CD4-positive, alpha-beta T cell (primary cell): ENCODE results near the gene BCKDHB. TPM values are rescaled to one million over a fixed set of nuclear protein-coding genes. Genes with fewer than 3 reads are reported as not detected.
"Not testable (repeated sequence)": the region's sequence is repeated elsewhere in the genome, so short reads cannot be mapped to it uniquely, and the experiment has no call there.

Experiments
- ATAC-seq: fragments of 200-7000 bp; cut with Tn5 transposase; one replicate; pipeline ENCODE4 v1.10.0; 2022; ENCODE audit warnings: mild to moderate bottlenecking; ENCODE audit not compliant: poor library complexity
- CTCF ChIA-PET: fragments of 350-600 bp; sonication (Branson Sonifier 250); formaldehyde crosslinking; loops from one replicate; lab custom pipeline; 2021; ENCODE audit warnings: antibody characterized with exemption, inconsistent platforms; lab: Charles Lee
- POLR2A ChIA-PET: fragments of 350-600 bp; sonication (Branson Sonifier 250); formaldehyde crosslinking; loops from one replicate; lab custom pipeline; 2021; ENCODE audit warnings: antibody characterized with exemption, inconsistent platforms; lab: Charles Lee
- DNase-seq, 14 experiments: peaks; one replicate each; pipeline ENCODE4 v3.0.0-alpha.2; 2013 to 2020; ENCODE audit warnings: mixed read lengths in 2 of 14
- H3K27ac ChIP-seq, 2 donors: one replicate each; pipeline versions ENCODE4 v1.5.1 to v1.7.0; 2013; ENCODE audit warnings: low read length in 2 of 2, low read depth in 1 of 2, mild to moderate bottlenecking in 1 of 2
- H3K27me3 ChIP-seq, 2 experiments: 1 replicate in 1 of 2; 2 replicates in 1 of 2; pipeline versions ENCODE4 v1.6.1 to v1.7.0; 2013; ENCODE audit warnings: low read length in 2 of 2, control low read depth in 1 of 2, mild to moderate bottlenecking in 1 of 2, moderate library complexity in 1 of 2; ENCODE audit not compliant: insufficient read depth in 2 of 2, control insufficient read depth in 1 of 2
- H3K36me3 ChIP-seq: one replicate; pipeline ENCODE4 v1.6.1; 2013; ENCODE audit warnings: low read length, control low read depth; ENCODE audit not compliant: insufficient read depth
- H3K4me1 ChIP-seq: one replicate; pipeline ENCODE4 v1.6.1; 2013; ENCODE audit warnings: low read length, control low read depth; ENCODE audit not compliant: insufficient read depth
- H3K4me3 ChIP-seq: one replicate; pipeline ENCODE4 v1.5.1; 2013; ENCODE audit warnings: mild to moderate bottlenecking, low read length, moderate library complexity
- H3K9me3 ChIP-seq, 2 experiments: 1 replicate in 1 of 2; 2 replicates in 1 of 2; pipeline versions ENCODE4 v1.6.1 to v1.7.0; 2013; ENCODE audit warnings: low read length in 2 of 2, mild to moderate bottlenecking in 2 of 2, control low read depth in 1 of 2, moderate library complexity in 1 of 2; ENCODE audit not compliant: control insufficient read depth in 1 of 2, insufficient read depth in 1 of 2
- H3K27ac Mint-ChIP-seq: one replicate; pipeline ENCODE4 v1.8.0; 2020; ENCODE audit warnings: mixed read lengths
- H3K27me3 Mint-ChIP-seq: one replicate; pipeline ENCODE4 v1.8.0; 2021; ENCODE audit warnings: mixed read lengths
- H3K36me3 Mint-ChIP-seq: one replicate; pipeline ENCODE4 v1.8.0; 2021; ENCODE audit warnings: low read depth, mixed read lengths
- H3K4me1 Mint-ChIP-seq: one replicate; pipeline ENCODE4 v1.8.0; 2021; ENCODE audit warnings: low read depth, mixed read lengths
- H3K4me3 Mint-ChIP-seq: one replicate; pipeline ENCODE4 v1.8.0; 2020; ENCODE audit warnings: mild to moderate bottlenecking, mixed read lengths
- H3K9me3 Mint-ChIP-seq: one replicate; pipeline ENCODE4 v1.8.0; 2020; ENCODE audit warnings: mixed read lengths
- intact Hi-C, 2 experiments: fragments of 100-400 bp; cut with DNase I in 1 of 2; cut with micrococcal nuclease in 1 of 2; formaldehyde crosslinking; loops; one replicate each; pipeline versions ENCODE4 v1.15.1 to v1.9.0; 2023 to 2025; cut with DNase I, micrococcal nuclease
- polyA plus RNA-seq, 2 donors: library from polyadenylated mRNA; unstranded; fragments of 120-200 nt; gene quantifications; one replicate each; pipeline ENCODE4 v1.2.1, GENCODE V29; 2013
- total RNA-seq, 174 experiments: library from RNA in 2 of 174; stranded (reverse) in 2 of 174; gene quantifications; one replicate each; pipeline ENCODE4 v1.2.3 and lab custom pipeline; 2021 to 2026
- TF ChIP-seq, protein P1 (sequence below): fragments of 200-600 bp; IDR thresholded peaks from one replicate; pipeline ENCODE4 v1.8.0; 2022; ENCODE audit warnings: antibody characterized with exemption, mild to moderate bottlenecking

Gene BCKDHB
- 1 to 10 TPM; 7.8 to 8.1 TPM for total RNA-seq
- 11.4 TPM for polyA plus RNA-seq (2013, experiment 1 of 2)
- polyA plus RNA-seq (2013, experiment 2 of 2) = 13.5 TPM
- 2.2 to 24.5 (median 15.2) reads per million in 172 experiments for total RNA-seq (lab: John Stamatoyannopoulos, UW)

DNA sequence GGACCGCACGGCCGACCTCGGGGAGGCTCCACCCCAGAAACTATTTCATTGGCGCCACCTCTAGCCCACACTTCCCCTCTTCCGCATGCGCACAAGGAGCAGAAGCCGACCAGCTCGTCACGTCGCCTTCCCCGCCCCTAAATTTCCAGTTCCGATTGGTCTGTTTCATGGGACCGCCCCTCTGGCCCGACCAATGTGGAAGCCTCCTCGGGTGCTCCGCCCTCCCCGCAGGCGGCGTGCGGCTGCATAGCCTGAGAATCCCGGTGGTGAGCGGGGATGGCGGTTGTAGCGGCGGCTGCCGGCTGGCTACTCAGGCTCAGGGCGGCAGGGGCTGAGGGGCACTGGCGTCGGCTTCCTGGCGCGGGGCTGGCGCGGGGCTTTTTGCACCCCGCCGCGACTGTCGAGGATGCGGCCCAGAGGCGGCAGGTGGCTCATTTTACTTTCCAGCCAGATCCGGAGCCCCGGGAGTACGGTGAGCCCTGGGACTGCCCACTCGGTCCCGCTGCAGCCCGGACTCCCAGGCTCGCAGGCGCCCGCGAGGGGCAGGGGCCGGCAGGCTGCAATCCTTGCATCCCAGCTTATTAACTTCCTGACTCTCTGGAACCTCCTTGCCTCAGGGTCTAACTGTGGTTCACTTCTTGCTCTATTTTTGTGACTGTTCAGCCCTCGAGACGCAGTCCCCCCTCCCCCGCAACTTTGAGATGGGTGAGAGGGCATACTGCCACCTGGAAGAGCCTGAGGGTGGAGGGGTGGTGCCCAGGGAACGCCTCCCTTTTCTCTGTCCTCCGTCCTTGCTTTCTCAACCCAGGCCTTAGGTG is at the start of gene BCKDHB:
TSS of gene BCKDHB (plus strand) at position 254 of the 818 bp plus-strand sequence. CDS start at position 277, 23 bp downstream.
- Histone ChIP-seq H3K27ac (peak within 1 kb of the TSS; percentile 23 to 30), H3K4me1 (peaks cover 9% of the 10 kb centered on the region), H3K9me3 (no peaks in the 10 kb centered on the region), H3K27me3 (no peaks in the 10 kb centered on the region), H3K36me3 (no peaks in the 10 kb centered on the region), H3K4me3 (peak within 1 kb of the TSS; percentile 80)
- ChIA-PET POLR2A (interaction anchor here (0.7 to 2.1 kb wide), 8 partner anchors 57 to 1646 kb away, joined by 3 to 26 read pairs (median 6); partner anchors contain the start of genes PHIP, TENT5A and TTK), CTCF (interaction anchor here (0.6 to 2.3 kb wide), 5 partner anchors 19 to 1647 kb away, joined by 3 to 11 read pairs (median 4); no protein-coding TSS in a partner anchor)
- TF ChIP-seq, protein P1, sequence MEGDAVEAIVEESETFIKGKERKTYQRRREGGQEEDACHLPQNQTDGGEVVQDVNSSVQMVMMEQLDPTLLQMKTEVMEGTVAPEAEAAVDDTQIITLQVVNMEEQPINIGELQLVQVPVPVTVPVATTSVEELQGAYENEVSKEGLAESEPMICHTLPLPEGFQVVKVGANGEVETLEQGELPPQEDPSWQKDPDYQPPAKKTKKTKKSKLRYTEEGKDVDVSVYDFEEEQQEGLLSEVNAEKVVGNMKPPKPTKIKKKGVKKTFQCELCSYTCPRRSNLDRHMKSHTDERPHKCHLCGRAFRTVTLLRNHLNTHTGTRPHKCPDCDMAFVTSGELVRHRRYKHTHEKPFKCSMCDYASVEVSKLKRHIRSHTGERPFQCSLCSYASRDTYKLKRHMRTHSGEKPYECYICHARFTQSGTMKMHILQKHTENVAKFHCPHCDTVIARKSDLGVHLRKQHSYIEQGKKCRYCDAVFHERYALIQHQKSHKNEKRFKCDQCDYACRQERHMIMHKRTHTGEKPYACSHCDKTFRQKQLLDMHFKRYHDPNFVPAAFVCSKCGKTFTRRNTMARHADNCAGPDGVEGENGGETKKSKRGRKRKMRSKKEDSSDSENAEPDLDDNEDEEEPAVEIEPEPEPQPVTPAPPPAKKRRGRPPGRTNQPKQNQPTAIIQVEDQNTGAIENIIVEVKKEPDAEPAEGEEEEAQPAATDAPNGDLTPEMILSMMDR = no peak
- peak; percentile 94 to 99 (median 96) for DNase-seq
- H3K4me1 Mint-ChIP-seq = peaks cover 36% of the 10 kb centered on the region
- no peaks in the 10 kb centered on the region for H3K9me3 Mint-ChIP-seq
- peak; percentile 97 for ATAC-seq
- H3K36me3 Mint-ChIP-seq = peaks cover 7% of the 10 kb centered on the region
- peak within 1 kb of the TSS; percentile 93 for H3K4me3 Mint-ChIP-seq
- intact Hi-C loops = loop anchor here (1.0 to 10.0 kb wide), 4 partner anchors 104 to 1646 kb away; partner anchors contain the start of genes LCA5 (in 1 of the 2), PHIP (in 1 of the 2), TENT5A (in 1 of the 2) and TTK (in 1 of the 2)
- H3K27me3 Mint-ChIP-seq = peaks cover 14% of the 10 kb centered on the region
- H3K27ac Mint-ChIP-seq = peak within 1 kb of the TSS; percentile 80

DNA sequence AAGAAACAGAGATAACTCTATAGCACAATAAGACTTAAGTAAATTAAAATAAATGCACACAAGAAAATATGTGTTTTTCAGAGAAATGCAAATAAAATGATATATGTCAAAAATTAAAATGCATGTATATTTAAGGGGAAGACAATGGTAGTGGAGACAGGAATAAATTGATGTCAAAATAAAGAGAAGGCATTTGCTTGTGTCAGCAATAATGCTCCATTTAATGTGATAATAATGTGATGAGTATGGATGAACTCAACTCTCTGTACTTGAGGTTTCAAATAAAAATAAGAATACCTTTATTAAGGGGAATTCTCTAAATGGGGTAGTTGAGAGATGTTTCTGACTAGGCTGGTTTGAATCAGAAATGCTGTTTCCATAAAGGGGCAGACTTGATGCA is 45.7 kb upstream of the BCKDHB start:
- Mint-ChIP-seq H3K4me3 (no peak overlapping the region), H3K4me1 (no peaks in the 10 kb centered on the region), H3K27me3 (no peaks in the 10 kb centered on the region), H3K9me3 (no peaks in the 10 kb centered on the region), H3K36me3 (no peaks in the 10 kb centered on the region), H3K27ac (no peak overlapping the region)
- Histone ChIP-seq H3K36me3 (no peaks in the 10 kb centered on the region), H3K4me3 (no peak overlapping the region), H3K9me3 (no peaks in the 10 kb centered on the region), H3K4me1 (no peaks in the 10 kb centered on the region), H3K27ac (no peak overlapping the region), H3K27me3 (no peaks in the 10 kb centered on the region)
- intact Hi-C loops = no loop called here
- TF ChIP-seq, protein P1 = no peak
- CTCF ChIA-PET = no interaction called here
- ATAC-seq (no peak), DNase-seq (no peak)
- POLR2A ChIA-PET = no interaction called here

DNA sequence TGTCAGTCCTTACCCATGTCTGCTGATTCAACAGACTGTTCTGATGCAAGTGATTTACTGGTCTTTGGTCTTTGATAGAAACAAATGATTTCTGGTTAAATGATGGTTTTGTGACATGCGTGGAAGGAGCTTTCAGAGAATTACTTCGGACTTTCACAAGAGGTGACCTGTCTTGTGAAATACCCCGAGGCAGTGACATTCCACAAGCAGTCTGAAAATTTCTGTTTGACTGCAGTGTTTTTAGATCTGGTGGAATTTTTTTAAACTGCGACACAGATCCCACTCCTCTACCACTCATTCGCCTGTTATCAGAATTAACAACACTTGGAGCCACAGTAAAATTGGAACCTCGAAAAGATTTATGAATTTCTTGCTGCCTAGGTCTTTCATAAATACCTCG is 38.3 kb upstream of the BCKDHB start:
- H3K9me3 Mint-ChIP-seq, H3K36me3 ChIP-seq, H3K4me1 Mint-ChIP-seq, ATAC-seq, H3K4me3 Mint-ChIP-seq, H3K4me1 ChIP-seq, H3K36me3 Mint-ChIP-seq, H3K27me3 Mint-ChIP-seq, POLR2A ChIA-PET, H3K4me3 ChIP-seq, CTCF ChIA-PET, H3K27ac ChIP-seq, H3K27ac Mint-ChIP-seq, H3K27me3 ChIP-seq, H3K9me3 ChIP-seq, DNase-seq, intact Hi-C loops: not testable (repeated sequence)

DNA sequence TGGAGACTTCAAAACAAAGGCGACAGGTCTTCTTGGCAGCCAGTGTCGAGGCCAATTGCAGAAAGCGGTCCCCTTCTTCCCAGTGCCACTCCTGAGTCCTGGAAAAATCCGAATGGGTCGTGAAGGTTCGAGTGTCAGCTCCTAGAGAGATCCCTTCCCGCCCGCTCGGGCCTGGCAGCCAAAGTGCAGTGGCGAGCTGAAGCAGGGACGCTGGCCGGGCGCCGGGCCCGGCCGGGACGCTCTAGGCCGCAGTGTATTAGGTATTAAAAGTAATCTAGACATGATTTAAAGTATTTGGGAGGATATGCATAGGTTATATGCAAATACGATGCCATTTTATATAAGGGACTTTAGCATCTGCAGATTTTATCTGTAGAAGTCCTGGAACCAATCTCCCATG is 36.0 kb upstream of the BCKDHB start:
- H3K4me3 ChIP-seq, DNase-seq, H3K4me1 ChIP-seq, H3K4me3 Mint-ChIP-seq, H3K36me3 Mint-ChIP-seq, H3K27ac ChIP-seq, H3K4me1 Mint-ChIP-seq, POLR2A ChIA-PET, H3K27me3 ChIP-seq, H3K9me3 ChIP-seq, H3K36me3 ChIP-seq, H3K9me3 Mint-ChIP-seq, H3K27me3 Mint-ChIP-seq, H3K27ac Mint-ChIP-seq, CTCF ChIA-PET, ATAC-seq, intact Hi-C loops: not testable (repeated sequence)
